Thymus (tissue), 11 donors: Measurements from ENCODE around the gene PAFAH1B2. TPM values are rescaled to one million over a fixed set of nuclear protein-coding genes. Genes with fewer than 3 reads are reported as not detected.

Source experiments
- DNase-seq, 9 donors: peaks; one replicate each; pipeline ENCODE4 v3.0.0-alpha.2; 2013; ENCODE audit warnings: low spot score in 9 of 9, low read depth in 6 of 9, missing footprints in 1 of 9
- H3K27ac ChIP-seq, 2 donors: one replicate each; pipeline ENCODE4 v1.5.1; 2013; ENCODE audit warnings: control low read depth in 1 of 2, low read depth in 1 of 2, low read length in 1 of 2, mild to moderate bottlenecking in 1 of 2, moderate library complexity in 1 of 2
- H3K27me3 ChIP-seq, 2 donors: one replicate each; pipeline ENCODE4 v1.5.1; 2013; ENCODE audit warnings: low read length in 1 of 2; ENCODE audit not compliant: control insufficient read depth in 2 of 2, insufficient read depth in 1 of 2
- H3K36me3 ChIP-seq, 2 donors: one replicate each; pipeline ENCODE4 v1.5.1; 2013; ENCODE audit warnings: low read length in 1 of 2, mild to moderate bottlenecking in 1 of 2, moderate library complexity in 1 of 2; ENCODE audit not compliant: control insufficient read depth in 2 of 2, insufficient read depth in 2 of 2
- H3K4me1 ChIP-seq, 2 donors: one replicate each; pipeline ENCODE4 v1.5.1; 2013; ENCODE audit warnings: low read length in 2 of 2; ENCODE audit not compliant: control insufficient read depth in 2 of 2, insufficient read depth in 2 of 2
- H3K4me3 ChIP-seq, 2 donors: one replicate each; pipeline ENCODE4 v1.5.1; 2013; ENCODE audit warnings: low read length in 2 of 2, control low read depth in 1 of 2, mild to moderate bottlenecking in 1 of 2
- H3K9me3 ChIP-seq, 2 donors: one replicate each; pipeline ENCODE4 v1.5.1; 2013; ENCODE audit warnings: low read length in 1 of 2, mild to moderate bottlenecking in 1 of 2; ENCODE audit not compliant: control insufficient read depth in 2 of 2, insufficient read depth in 1 of 2
- WGBS: extraction: QIAGEN DNeasy Blood & Tissue Kit; methylation state at CpG from one replicate; pipeline ENCODE4 v1.1.7; 2013; 5-methylcytosine and 5-hydroxymethylcytosine counted together
- polyA plus RNA-seq: library from polyadenylated mRNA; stranded (reverse); fragments of 200-250 nt; gene quantifications from one replicate; pipeline ENCODE4 v1.2.3, GENCODE V29; 2013
- total RNA-seq: library from RNA; stranded (reverse); fragments of 120-200 nt; gene quantifications from one replicate; pipeline ENCODE4 v1.2.4, GENCODE V29; 2013
- donor health status: healthy.

PAFAH1B2 gene
- total and polyA plus RNA-seq, 2 donors, result 35.2 to 41.9 TPM

DNA sequence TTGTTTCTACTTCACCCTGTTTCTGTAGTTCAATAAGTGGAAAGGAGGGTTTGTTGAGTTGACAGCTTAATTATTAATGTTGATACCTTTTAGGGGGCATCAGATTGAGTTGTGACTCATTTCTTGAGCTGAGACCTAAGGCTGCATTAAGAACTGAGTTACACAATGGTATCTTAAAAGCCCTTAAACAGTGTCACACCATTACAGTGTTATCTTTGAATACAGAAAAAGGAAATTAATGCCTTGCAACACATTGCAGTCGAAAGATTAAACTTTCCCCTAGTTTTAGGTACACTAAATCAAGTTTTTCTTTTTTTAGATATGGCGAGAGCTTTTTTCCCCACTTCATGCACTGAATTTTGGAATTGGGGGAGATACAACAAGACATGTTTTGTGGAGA lies 16.7 kb downstream of the PAFAH1B2 start:
- no peaks in the 10 kb centered on the region for H3K4me1 ChIP-seq
- 97% methylated on average over 2 of the region's 2 CpGs for WGBS
- no peak for DNase-seq
- no peaks in the 10 kb centered on the region for H3K9me3 ChIP-seq
- H3K27ac ChIP-seq, result no peak overlapping the region
- H3K27me3 ChIP-seq, result no peaks in the 10 kb centered on the region
- no peak overlapping the region for H3K4me3 ChIP-seq
- H3K36me3 ChIP-seq, result peaks cover 41 to 64% of the 10 kb centered on the region in 2 donors

DNA sequence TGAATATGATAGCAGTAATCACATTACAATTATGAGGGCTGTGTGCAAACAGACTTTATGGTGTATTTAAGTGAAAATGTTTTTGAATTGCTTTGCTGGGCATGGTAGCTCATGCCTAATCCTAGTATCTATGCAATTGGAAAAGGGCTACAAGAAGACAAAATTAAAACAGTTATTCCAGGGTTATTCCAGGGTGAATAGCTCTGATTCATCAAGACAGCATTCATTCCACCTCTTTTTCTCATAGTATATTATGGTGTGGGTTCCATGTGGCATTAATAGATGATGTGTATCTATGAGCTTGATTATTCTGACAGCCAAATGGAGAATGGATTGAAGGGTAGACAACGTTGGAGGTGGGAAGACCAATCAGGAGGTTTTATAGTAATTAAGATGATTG lies 22.4 kb downstream of the PAFAH1B2 start:
- no peaks in the 10 kb centered on the region for H3K9me3 ChIP-seq
- DNase-seq, result no peak
- H3K27me3 ChIP-seq, result no peaks in the 10 kb centered on the region
- H3K4me3 ChIP-seq, result no peak overlapping the region
- no peak overlapping the region for H3K27ac ChIP-seq
- peaks cover 45 to 69% of the 10 kb centered on the region in 2 donors for H3K36me3 ChIP-seq
- H3K4me1 ChIP-seq, result no peaks in the 10 kb centered on the region
- 97% methylated on average over 1 of the region's 1 CpG for WGBS

GRCh38 chr11:117169736-117170135 lies 25.6 kb downstream of the PAFAH1B2 start:
- Histone ChIP-seq H3K27me3 (no peaks in the 10 kb centered on the region), H3K36me3 (peaks cover 23 to 46% of the 10 kb centered on the region in 2 donors), H3K27ac (no peak overlapping the region), H3K4me1 (peaks cover 0 to 2% of the 10 kb centered on the region in 2 donors), H3K9me3 (no peaks in the 10 kb centered on the region), H3K4me3 (no peak overlapping the region)
- no peak for DNase-seq
- 97% methylated on average over 2 of the region's 2 CpGs for WGBS

GRCh38 chr11:117170210-117170609 lies 26.1 kb downstream of the PAFAH1B2 start:
- DNase-seq, result no peak
- H3K27ac ChIP-seq, result no peak overlapping the region

DNA sequence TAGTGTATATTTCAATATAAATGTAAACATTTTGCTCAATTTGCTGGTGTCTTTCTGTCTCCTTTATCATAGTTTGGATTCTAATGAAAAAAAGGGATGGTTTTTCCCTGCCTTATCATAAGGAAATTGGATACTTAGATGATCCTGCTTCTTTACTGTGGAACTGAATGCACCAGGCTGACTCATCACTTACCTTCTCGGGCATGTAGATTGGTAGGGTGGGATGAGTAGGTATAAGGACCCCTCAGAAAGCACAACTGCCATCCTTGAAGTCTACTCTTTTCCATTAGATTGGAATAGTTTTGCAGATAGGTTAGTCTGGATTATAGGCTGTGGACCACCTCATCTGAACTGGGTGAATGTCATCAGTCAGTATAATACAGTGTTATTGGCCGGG lies 26.9 kb downstream of the PAFAH1B2 start:
- WGBS, result 97% methylated on average over 2 of the region's 2 CpGs
- Histone ChIP-seq H3K36me3 (peaks cover 21 to 39% of the 10 kb centered on the region in 2 donors), H3K4me3 (no peak overlapping the region), H3K9me3 (no peaks in the 10 kb centered on the region), H3K27me3 (no peaks in the 10 kb centered on the region), H3K27ac (no peak overlapping the region), H3K4me1 (peaks cover 0 to 2% of the 10 kb centered on the region in 2 donors)
- DNase-seq, result no peak

More at GRCh38 chr11:117170210-117170609, 26.1 kb downstream of the PAFAH1B2 start:
- WGBS, result 97% methylated on average over 9 of the region's 9 CpGs
- Histone ChIP-seq H3K9me3 (no peaks in the 10 kb centered on the region), H3K4me3 (no peak overlapping the region), H3K4me1 (peaks cover 0 to 2% of the 10 kb centered on the region in 2 donors), H3K27me3 (no peaks in the 10 kb centered on the region), H3K36me3 (peaks cover 23 to 44% of the 10 kb centered on the region in 2 donors)

- WGBS, result 95% methylated on average over 14 of the region's 14 CpGs
- H3K4me1 ChIP-seq, result peaks cover 0 to 2% of the 10 kb centered on the region in 2 donors
- H3K4me3 ChIP-seq, result no peak overlapping the region
- no peaks in the 10 kb centered on the region for H3K9me3 ChIP-seq
- peak overlapping the region in 1 of 2 donors; percentile 52 for H3K27ac ChIP-seq
- no peaks in the 10 kb centered on the region for H3K27me3 ChIP-seq
- no peak for DNase-seq
- H3K36me3 ChIP-seq, result peaks cover 23 to 36% of the 10 kb centered on the region in 2 donors
Observed at GRCh38 chr11:117171404-117172061, 27.4 kb downstream of the PAFAH1B2 start.

- no peaks in the 10 kb centered on the region for H3K27me3 ChIP-seq
- 94% methylated on average over 14 of the region's 14 CpGs for WGBS
- no peak for DNase-seq
- H3K4me3 ChIP-seq, result no peak overlapping the region
- H3K9me3 ChIP-seq, result no peaks in the 10 kb centered on the region
- peaks cover 18 to 26% of the 10 kb centered on the region in 2 donors for H3K36me3 ChIP-seq
- peaks cover 0 to 2% of the 10 kb centered on the region in 2 donors for H3K4me1 ChIP-seq
- no peak overlapping the region for H3K27ac ChIP-seq
Observed at GRCh38 chr11:117172724-117173421, 28.8 kb downstream of the PAFAH1B2 start.

DNA sequence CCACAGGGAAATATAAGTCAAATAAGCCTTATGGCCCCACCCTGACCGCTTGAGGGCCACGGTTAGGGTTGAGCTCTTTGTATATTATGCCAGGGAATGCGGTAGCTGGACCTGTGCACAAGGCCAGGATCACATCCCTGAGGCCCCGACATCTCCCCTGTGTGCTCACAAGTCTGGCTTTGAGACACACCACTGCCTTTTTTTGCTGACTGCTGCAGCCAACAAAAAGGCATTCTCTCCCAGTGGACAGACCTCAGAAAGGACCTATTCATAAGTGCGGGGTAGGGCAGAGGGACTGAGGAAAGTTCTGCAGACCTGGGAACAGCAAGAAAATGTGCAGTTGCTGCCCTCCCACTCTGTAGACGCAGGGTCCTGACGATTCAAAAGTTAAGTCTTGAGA lies 31.0 kb downstream of the PAFAH1B2 start:
- no peaks in the 10 kb centered on the region for H3K9me3 ChIP-seq
- no peaks in the 10 kb centered on the region for H3K27me3 ChIP-seq
- WGBS, result 89% methylated on average over 7 of the region's 7 CpGs
- H3K4me3 ChIP-seq, result no peak overlapping the region
- no peak overlapping the region for H3K27ac ChIP-seq
- DNase-seq, result no peak
- H3K36me3 ChIP-seq, result peaks cover 15 to 18% of the 10 kb centered on the region in 2 donors
- peaks cover 8 to 17% of the 10 kb centered on the region in 2 donors for H3K4me1 ChIP-seq

- H3K36me3 ChIP-seq, result peaks cover 12 to 14% of the 10 kb centered on the region in 2 donors
- no peaks in the 10 kb centered on the region for H3K27me3 ChIP-seq
- DNase-seq, result no peak
- H3K4me3 ChIP-seq, result no peak overlapping the region
- H3K9me3 ChIP-seq, result no peaks in the 10 kb centered on the region
- no peak overlapping the region for H3K27ac ChIP-seq
- peaks cover 10 to 22% of the 10 kb centered on the region in 2 donors for H3K4me1 ChIP-seq
- 97% methylated on average over 5 of the region's 5 CpGs for WGBS
Observed at GRCh38 chr11:117175781-117176180, 31.7 kb downstream of the PAFAH1B2 start.
